ENCODE data around the gene MDM1.

Gene MDM1

DNA sequence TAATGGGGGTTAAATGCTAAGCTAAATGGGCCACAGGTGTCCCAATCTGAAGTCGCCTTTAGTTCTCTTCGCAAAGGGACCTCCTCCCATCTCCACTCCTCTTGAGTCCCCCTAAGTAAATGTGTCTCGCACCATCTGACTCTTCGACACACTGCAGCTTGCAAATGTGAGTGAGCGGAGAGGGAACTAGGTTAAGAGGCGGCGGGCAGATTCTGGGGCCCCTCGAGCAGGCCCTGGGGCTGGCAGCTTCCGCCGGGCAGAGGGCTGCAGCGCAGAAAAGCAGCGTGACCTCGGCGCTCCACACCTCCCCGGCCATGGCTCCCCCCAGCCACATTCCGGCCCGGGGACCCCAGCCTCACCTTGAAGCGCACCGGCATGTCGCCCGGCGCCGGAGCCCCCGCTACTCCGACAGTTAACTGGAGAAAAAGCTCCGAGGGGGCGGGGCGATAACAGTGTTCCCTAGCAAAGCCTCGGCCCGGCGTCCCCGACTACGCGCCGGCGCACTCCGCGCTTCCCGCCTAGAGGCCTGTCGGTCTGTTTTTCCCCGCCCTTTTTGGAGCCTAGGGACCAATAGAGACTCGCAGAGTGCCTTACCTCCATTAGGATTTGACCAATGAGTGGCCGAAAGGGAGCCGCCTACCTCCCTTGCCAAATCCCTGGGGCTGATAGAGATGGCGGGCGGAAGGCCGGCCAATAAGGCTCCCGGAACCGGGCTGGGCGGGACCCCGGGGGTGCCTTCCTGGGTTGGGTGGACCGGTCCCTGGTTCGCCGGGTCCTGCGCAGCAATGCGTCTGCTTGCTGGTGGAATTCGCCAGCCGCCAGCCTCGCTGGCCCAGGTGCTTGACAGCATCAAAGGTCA, at the start of gene MDM1:
Gene MDM1 (minus strand): TSS at position 494 of the 859 bp plus-strand sequence. CDS start 117 bp downstream, at position 377.
- peak; percentile 99 for DNase-seq

DNA sequence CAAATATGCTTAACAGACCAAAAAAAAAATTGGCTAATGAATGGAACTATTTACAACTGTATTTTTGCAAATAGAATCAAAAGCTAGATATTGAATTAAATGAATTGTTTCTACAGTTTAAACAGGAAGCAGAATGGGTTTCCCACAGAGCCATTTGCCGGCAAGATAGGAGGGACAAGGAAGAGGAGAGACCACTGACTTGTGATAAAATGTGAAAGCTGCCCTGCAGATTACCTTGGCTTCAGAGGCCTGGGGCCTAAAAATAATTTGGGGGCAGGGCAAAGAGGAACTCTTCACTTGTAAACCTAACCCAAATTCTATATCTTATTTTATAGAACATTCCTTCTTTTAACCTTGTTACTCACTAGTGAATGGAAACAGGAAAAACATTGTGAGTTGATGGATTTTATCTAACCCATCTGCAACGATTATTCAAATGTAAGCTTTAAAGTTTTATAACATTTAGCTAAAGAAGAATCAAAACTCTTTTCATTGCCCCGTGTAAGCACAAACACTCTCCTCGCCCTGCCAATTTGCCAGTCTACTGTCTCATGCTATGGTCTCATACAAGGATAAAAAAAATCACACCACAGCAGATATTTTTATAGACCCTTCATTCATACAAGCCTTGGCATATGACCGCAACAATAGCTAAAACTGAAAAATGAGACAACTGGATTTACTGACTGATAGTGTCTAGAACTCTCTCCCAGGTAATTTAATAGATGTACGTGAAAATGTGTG, 49.5 kb upstream of the MDM1 start:
- peak; percentile 88 for DNase-seq

- DNase-seq = peak; percentile 77
Observed at GRCh38 chr12:68378872-68379606, 46.9 kb upstream of the MDM1 start.

- no peak for DNase-seq
Observed at GRCh38 chr12:68377881-68378280, 45.7 kb upstream of the MDM1 start.

GRCh38 chr12:68376901-68377300, 44.7 kb upstream of the MDM1 start:
- DNase-seq = no peak

DNA sequence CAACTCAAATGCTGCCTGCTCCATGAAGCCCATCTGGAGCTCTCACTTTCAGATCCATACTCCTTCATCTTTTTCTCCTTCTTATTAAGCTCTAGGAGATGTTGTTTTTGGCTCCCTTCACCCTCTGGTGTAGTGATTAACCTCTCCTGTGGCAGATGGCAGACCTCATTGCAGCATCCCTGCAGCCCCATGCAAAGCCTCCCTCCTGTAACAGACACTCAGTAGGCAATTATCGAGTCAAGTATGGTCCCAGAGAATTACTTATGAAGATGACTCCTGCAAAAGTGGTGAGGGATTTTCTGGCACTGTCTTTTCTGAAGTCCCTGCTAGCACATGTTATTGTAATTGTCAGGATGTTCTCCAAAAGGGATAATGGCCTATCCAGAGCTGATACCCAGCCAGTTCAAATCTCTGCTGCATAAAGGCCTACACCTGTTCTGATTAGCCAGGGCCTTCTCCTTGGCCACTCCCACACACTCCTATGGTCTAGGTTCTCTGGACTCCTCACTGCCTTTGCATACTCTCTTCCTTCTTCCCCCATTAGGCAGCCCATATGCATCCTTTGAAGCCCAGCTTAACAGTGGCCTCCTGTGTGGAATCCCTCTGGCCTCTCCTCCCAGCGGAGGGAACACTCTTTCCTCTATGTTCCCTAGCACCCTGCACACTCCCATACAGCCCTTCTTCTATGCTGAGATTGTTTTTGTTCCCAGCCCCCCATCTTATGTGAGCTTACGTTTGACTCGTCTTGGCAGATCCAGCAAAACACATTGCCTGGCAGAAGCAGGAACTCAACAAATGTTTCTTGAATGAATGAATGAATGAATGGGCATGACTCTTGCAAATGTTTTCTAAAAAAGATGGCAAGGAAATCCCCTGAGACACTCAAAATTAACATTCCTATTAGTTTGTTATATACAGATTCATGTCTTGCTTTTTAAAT, 43.9 kb upstream of the MDM1 start:
- DNase-seq = no peak

- DNase-seq = no peak
Observed at GRCh38 chr12:68374307-68374982, 42.3 kb upstream of the MDM1 start.

- no peak for DNase-seq
Observed at GRCh38 chr12:68370667-68371066, 38.5 kb upstream of the MDM1 start.

DNA sequence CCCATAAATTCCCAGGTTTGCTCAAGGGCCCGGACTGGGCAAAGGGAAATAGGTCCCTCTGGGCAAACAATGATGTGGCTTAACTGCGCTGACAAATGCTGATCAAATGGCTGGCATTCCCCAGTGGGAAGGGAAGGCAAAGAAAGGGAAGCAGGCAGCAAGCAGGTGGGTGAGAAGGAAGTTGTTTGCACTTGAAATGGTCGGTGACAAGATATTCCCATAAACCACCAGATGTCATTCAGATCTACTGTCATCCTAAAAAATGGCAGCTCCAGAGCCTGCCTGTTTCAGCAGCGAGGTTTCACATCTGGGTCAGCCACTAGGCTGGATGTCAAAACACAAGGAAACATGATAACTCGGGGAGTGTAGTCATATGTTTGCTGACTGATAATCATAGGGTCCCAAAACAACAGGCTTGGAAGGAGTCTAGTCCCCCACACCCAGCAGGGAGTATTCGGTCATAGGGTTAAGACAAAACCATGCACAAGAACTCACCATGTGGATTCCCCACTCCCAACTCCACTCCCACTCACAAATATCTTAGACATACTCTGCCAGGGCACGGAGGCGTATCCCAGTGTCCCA, 37.9 kb upstream of the MDM1 start:
- DNase-seq = peak; percentile 35

DNA sequence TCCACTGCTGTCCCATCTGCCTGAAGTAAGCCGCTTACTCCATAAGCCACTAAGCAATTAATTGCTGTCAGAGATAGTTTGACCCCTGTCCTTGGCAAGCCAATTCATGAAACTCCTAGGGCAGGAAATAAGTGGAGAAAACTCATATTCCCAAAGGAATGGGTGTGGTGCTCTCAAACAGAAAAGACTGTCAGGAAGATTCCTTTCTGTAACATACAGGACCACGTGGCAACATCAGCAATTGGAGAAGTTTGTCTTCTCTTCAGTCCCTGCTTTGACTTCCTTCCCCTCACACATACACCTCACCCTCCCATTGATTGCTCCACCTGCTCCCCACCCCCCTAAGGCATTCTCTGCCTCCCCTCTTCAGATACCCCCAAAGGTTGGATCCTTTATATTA, 36.2 kb upstream of the MDM1 start:
- DNase-seq = no peak

DNA sequence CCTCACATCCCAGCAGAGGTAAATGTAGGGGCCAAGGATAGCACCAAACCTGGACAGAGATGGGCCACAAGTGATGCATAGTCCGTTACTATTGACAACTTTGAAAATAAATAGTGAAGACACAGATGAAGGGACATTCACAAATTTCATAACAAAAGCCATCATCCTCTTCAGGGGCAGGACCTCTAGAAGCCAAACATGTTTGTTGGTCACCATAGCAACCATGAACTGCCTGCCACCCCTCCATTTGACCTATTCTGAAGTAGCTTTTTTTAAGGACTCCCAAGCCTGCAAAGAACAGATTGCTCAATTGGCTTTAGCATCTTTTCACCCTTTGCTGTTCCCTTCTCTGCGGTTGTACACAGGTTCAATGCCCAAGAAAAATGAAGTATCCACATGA, 35.7 kb upstream of the MDM1 start:
- no peak for DNase-seq

DNA sequence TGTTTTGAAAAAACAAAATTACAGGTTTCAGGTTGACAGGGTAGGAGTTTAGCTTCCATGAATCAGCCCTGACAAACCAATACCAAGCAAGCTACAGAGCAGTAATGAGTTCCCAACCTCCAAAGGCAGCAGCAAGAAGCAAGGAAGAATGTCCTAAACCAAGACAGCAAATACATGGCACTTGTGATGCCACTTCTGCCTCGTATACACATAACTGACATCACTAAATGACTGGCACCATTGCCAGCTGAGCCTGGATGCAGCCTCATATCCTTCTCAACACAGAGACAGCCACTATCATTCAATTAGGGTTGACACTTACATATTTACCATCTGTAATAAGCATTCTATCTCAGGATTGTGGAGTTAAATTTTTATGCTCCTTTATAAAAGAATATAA, 35.0 kb upstream of the MDM1 start:
- DNase-seq = no peak

- DNase-seq = peak; percentile 99
Observed at GRCh38 chr12:68364893-68365725, 32.9 kb upstream of the MDM1 start.

GRCh38 chr12:68364328-68364727, 32.2 kb upstream of the MDM1 start:
- no peak for DNase-seq

GRCh38 chr12:68361953-68362352, 29.8 kb upstream of the MDM1 start:
- DNase-seq = no peak

DNA sequence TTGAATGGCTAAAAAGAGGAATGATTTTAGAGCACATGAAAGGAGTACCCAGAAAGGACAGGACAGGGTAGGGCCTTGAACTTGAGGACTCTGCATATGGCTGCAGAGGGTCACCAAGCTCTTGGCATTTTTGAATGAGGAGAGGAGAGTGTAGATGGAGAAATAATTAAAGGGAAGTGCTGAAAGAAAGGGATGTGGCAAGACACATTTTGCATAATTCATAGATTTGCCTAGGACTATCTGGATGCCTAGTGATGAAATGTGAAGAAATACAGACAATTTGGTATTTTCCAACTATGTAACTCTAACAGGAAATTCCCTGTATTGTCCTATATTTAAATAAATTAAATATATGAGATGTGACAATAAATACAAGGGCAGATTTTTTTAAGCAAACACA, 27.5 kb upstream of the MDM1 start:
- DNase-seq = peak; percentile 67

DNA sequence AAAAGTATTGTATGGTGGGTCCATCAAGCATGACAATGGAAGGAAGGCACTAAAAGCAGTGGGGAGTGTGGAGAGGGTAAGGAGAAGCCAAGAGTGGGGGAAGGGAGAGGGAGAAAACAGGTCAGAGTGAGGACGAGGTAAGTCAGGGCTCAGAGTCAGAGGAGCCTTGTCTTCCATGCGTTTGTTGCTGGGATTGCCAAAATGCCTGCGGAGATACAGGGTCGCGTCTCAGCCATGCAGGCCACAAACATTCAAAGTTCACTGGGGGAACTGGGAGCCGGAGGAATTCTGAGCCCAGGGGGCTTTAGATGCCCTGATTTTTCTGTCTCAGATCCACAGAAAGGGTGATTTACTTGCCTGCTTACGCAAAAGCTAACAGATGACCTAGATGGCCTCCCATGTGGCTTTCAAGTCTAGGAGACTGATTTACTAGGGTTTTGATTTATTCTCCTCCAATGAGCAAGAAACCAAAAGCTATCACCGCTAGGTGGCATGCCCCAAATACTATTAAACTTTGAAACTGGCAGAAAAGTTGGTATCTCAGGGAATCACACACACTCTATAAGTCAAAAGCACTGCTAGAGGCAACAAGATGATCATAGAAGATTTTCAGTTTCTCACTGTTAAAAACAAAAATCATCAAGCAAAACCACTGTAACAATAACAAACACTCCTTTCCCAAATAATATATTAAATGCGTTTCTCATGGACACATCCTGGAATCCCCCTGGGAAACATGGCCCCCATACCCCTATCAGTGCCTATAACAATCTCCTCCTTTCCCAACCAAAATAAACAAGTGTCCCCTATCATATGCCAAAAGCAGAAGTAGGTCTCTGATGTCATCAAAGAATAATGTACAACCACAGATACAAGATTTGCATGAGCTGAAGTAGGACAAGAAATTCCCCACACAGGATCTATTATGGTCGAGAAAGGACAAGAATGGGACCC, 26.6 kb upstream of the MDM1 start:
- peak; percentile 92 for DNase-seq

DNA sequence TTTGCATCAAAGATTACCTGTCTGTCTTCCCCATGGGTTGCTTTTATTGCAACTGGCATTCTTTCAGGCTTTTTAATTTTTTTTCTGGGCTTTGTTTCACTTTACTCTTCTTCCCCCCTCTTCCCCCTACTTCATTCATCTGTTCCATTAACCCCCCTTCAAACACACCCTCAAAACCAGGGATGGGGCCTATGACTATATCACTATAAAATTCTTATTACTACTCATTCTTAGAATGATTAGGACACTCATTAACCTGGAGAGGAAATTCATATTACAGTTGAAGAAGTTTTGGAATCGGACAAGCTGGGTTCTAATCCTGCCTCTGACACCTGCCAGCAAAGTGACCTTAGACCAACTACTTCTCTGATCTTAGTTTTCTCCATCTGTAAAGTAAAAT, 24.8 kb upstream of the MDM1 start:
- DNase-seq = no peak

DNA sequence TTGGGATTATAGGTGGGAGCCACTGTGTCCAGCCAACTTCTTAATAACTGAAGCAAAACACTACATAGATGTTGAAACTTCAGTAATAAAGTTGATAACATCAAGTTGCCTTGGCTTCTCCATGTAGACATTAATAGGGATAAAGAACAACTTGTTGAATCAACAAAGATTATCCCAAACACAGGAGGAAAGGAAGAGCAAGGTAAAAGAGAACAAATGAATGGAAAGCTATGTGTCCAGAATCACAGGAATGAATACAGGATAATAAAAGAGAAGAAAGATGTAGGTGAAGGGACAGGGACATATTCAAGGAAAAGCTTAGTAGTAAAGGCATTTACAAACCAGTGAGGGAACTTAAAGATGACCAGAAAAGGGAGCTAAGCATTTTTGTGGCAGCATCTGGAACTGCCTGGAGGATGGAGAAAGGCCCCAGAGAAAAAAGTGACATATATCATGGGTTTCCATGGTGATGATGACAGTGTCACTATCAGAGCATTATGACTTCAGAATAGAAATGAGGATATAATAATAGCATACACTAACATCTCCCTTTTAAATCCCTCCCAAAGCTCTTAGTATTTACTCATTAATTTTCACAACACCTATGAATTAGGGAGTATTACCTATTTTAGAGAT, 24.0 kb upstream of the MDM1 start:
- DNase-seq = peak; percentile 51
